ENCODE results near the gene RGS3.
"Not testable (repeated sequence)": the region's sequence is repeated elsewhere in the genome, so short reads cannot be mapped to it uniquely, and the experiment has no call there.

RGS3 gene

DNA sequence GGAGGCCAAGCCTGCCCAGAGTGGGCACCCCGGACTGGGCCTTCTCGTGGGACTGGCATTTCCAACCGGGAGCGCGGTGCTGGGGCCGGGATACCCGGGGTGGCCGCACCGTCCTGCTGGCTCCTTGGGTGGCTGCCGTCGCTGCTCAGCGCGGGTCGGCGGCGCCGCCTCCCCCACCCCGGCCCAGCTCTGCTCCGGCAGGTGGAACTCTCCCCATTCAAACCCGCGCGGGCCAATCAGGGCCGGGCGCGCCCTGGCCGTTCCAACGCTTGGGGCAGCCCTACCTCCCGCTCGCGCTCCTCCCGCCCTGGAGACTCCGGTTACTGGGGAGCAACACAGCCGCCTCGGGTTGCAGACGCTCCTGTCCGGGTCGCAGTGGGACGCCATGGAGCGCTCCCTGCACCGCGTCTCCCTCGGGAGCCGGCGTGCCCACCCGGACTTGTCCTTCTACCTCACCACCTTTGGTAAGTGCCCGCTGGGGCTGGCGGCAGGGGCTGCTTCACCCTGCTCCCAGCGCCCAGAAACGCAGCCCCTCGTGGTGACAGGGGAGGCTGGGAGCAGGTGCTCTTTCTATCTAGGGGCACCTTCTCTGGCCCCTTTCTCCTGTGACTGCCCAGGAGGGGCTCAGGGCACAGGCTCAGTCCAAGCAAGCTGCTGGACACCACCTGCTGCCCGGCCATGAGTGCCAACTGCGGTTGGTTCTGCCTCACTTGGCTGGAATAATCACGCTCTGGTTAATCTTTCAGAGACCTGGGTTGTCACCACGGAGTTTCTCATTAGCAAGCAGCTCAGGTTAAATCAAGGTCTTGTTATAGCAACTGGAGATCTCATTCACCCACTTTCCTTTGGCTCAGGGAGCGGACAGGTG, at the start of gene RGS3:
RGS3 (plus strand) TSS at position 310 of the 868 bp plus-strand sequence; CDS start at position 386, 76 bp downstream.
- no peak for DNase-seq

GRCh38 chr9:113416149-113416721, 47.3 kb upstream of the RGS3 start:
- DNase-seq, result no peak

DNA sequence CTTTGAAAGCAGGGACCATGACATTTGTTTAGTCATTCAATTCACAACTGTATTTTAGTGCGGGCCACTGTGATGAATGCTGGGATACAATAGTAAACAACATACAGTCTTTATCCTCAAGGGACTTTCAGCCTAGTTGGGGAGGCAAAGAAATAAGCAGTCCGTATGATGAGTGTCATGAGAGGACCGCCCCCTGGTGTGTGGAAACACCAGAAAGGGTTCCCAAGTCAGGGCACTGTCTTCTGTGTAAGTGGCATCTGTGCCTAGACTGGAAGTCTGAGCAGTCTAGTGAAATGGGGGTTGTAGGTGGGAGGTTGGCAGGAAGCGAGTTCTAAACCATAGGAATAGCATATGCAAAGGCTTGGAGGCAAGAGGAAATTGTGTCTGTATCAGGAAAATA, 46.2 kb upstream of the RGS3 start:
- DNase-seq, result no peak

- no peak for DNase-seq
Measured at GRCh38 chr9:113421726-113422125, 41.8 kb upstream of the RGS3 start.

- DNase-seq, result no peak
Measured at GRCh38 chr9:113425072-113425471, 38.5 kb upstream of the RGS3 start.

- no peak for DNase-seq
Measured at GRCh38 chr9:113426701-113427100, 36.8 kb upstream of the RGS3 start.

DNA sequence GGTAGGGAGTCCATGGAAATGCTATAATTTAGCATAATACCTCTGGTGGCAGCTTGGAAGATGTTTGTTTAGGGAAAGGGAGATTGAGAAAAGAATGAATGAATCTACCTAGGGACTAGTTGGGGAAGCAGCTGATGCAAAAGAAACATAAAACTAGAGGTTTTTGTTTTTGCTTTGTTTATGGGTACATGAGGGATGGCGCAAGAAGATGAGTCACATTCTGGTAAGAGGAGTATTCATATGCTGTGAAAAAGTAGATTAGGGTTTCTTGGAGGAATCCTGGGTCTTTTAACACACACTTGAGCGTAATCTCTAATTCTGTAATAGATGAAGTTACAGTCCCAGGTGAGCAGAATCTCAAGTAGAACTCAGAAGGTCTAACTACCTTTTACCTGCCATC, 35.9 kb upstream of the RGS3 start:
- no peak for DNase-seq

- DNase-seq, result no peak
Measured at GRCh38 chr9:113428062-113428615, 35.4 kb upstream of the RGS3 start.

DNA sequence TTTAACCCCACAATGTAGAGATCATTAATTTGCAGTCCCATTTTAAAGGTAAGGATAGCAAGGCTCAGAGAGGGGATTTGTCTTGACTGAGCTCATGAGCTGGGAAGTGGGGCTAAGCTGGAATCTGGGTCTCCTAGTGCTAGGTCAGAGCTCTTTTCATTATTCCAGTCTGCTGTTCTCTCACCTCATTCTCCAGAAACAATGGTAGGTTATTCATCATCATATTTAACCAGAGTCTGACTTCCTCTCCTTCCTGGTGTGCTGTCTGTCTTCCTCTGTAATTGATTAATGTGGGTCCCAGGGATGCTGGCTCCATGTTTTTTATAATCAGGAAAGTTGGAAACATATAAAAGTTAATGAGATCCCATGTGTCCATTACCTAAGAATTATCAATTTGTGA, 32.3 kb upstream of the RGS3 start:
- no peak for DNase-seq

DNA sequence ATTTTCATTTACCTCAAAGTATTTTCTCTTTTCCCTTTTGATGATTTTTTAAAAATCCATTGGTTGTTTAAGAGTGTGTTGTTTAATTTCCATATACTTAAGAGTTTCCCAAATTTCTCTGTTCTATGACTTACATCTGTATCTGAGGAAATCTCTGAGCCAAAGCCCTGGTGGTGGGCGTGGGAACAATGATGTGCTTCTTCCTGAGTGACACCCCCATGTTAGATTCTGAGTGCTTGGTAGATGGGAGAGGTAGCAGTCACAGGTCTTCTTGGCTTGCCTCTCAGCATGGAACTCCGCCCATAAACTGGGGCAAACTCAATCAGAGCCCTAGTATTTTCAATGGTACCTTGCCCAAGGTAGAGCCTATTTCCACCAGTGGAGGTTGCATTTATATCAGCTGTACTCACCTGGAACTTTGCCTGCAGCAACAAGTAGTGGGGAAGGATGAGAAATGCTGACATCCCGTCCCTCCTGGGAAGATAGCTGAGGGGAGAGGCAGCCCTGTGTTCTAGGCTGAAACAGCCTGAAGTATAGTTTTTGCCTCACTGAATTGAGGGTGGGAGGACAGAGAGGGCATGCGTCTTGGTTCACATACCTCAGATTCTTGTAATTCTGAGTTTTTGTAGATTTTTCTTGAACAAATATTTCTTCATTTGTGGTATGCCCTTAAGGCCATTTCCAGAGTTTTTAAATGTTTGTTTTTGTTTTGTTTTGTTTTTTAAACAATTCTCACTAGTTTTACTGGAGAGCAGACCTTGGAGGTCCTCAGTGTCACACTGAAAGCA, 26.6 kb upstream of the RGS3 start:
- DNase-seq, result no peak

DNA sequence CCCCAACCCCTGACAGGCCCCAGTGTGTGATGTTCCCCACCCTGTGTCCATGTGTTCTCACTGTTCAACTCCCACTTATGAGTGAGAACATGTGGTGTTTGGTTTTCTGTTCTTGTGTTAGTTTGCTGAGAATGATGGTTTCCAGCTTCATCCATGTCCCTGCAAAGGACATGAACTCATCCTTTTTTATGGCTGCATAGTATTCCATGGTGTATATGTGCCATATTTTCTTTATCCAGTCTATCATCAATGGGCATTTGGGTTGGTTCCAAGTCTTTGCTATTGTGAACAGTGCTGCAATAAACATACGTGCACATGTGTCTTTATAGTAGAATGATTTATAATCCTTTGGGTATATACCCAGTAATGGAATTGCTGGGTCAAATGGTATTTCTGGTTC, 25.8 kb upstream of the RGS3 start:
- DNase-seq, result not testable (repeated sequence)

DNA sequence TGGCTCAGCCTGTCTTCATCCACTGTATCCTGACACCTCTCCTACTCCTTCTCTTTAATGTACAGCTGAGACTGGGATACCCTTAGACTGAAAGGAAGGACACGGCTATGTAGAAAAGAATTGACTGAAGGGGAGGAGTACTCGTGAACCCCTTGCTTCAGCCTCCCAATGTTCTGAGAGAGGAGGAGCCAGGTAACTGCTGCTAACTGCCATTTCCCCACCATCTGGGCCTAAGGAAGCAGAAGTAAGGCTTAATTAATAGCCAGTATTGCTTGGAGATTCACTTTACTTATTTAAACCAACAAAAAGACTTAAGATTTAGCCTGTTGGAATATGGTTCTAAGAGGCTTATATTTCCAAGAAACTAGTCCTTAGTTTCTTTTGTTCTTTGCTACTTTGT, 18.8 kb upstream of the RGS3 start:
- no peak for DNase-seq

GRCh38 chr9:113446323-113446740, 17.2 kb upstream of the RGS3 start:
- peak; percentile 15 for DNase-seq

GRCh38 chr9:113449376-113449775, 14.2 kb upstream of the RGS3 start:
- no peak for DNase-seq

DNA sequence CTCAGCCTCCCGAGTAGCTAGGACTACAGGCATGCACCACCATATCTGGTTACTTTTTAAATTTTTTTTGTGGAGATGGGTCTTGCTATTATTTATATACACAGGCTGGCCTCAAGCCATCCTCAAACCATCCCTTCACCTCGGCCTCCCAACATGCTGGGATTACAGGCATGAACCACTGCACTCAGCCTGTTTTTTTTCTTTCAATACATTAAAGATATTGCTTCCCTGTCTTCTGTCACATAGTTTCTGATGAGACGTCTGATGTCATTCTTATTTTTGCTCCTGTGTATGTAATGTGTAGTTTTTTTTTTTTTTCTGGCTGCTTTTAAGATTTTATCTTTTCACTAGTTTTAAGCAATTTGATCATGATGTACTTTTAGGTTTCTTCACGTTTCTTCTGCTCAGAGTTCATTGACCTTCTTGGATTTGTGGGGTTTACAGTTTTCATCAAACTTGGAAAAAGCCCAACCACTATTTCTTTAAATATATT, 11.4 kb upstream of the RGS3 start:
- DNase-seq, result no peak

GRCh38 chr9:113454914-113455761, 8.4 kb upstream of the RGS3 start:
- DNase-seq, result no peak

DNA sequence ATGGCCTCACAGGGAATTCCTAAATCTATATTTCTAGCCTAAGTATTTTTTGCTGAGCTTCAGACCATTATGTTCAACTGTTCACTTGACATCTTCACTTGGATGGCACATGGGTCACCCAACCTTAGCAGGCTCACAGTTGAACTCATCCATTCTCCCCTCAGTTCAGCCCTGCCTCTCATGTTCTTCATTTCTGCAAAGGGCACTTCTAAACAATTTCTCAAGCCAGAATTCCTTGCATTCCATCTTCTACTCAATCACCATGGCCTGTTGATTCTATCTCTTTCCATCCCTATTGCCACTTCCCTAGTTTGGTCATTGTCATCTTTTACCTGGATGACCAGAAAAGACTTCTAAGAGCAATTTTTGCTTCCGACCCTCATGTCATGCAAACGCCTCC, 7.3 kb upstream of the RGS3 start:
- DNase-seq, result no peak

GRCh38 chr9:113461285-113461684, 2.2 kb upstream of the RGS3 start:
- no peak for DNase-seq

DNA sequence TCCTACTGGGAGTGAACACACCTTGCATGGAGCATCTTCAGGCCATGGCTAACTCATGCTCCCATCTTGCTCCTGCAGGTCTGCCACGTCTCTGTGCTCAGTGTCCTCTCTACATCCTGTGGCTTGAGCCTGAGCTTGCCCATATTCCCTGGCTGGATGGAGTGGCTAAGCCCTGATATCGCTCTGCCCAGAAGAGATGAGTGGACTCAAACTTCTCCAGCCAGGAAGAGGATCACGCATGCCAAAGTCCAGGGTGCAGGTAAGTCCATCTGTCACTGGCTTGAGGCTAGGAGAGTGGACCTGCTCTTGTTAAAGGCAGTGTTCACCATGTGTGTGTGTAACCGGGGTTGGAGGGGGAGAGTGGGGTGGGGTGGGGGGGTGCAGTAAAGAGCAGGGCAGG, 1.6 kb upstream of the RGS3 start:
- no peak for DNase-seq

GRCh38 chr9:113462781-113463286, 693 bp upstream of the RGS3 start:
- DNase-seq, result no peak

DNA sequence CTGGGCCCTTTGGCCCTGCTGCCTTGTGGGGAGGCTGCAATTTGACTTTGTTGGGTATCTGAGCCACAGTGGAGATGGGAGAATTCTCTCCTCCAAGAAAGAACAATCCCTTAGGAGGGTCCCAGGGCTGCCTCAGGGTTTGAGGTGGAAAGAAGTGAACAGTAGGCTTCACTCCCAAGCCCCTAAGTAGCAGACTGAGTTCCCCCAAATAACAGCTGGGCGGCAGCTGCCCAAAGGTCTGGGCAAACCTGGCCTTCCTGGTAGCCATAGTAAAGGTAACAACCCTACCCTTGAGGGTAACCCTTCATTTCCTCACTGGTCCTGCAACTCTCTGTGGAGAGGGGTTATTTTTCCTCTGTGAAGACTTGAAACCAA, 746 bp downstream of the RGS3 start:
- DNase-seq, result no peak

- DNase-seq, result no peak
Measured at GRCh38 chr9:113465599-113466140, 2.1 kb downstream of the RGS3 start.
